Measurements from ENCODE around the gene FCAR.

- TF ChIP-seq CTCF (conservative IDR thresholded peaks at IDR 0.05; ENCODE audit: low read depth, low read length) (no peak), EZH2phosphoT487 (IDR thresholded peaks at IDR 0.05; ENCODE audit: borderline replicate concordance, low read length) (no peak), EZH2 (IDR thresholded peaks at IDR 0.05; ENCODE audit: low read length, unreplicated experiment) (no peak)
Observed at GRCh38 chr19:54873990-54874389, at the start of gene FCAR.

Data from PC-3 (cell line).